ENCODE measurements around the gene EPB41L2.

EPB41L2 gene

GRCh38 chr6:131067521-131067920 lies 4.5 kb upstream of the EPB41L2 start:
- no peak for TF ChIP-seq CTCF (IDR thresholded peaks at IDR 0.05)

GRCh38 chr6:131065824-131066171 lies 2.8 kb upstream of the EPB41L2 start:
- TF ChIP-seq CTCF (IDR thresholded peaks at IDR 0.05) = no peak

- TF ChIP-seq CTCF (IDR thresholded peaks at IDR 0.05) = no peak
Observed at GRCh38 chr6:131065112-131065823, 2.2 kb upstream of the EPB41L2 start.

- no peak for TF ChIP-seq CTCF (IDR thresholded peaks at IDR 0.05)
Observed at GRCh38 chr6:131063764-131064272, 773 bp upstream of the EPB41L2 start.

GRCh38 chr6:131062241-131063027 lies 611 bp downstream of the EPB41L2 start:
- TF ChIP-seq CTCF (IDR thresholded peaks at IDR 0.05) = no peak

GRCh38 chr6:131061751-131062119 lies 1.3 kb downstream of the EPB41L2 start:
- TF ChIP-seq CTCF (IDR thresholded peaks at IDR 0.05) = no peak

- no peak for TF ChIP-seq CTCF (IDR thresholded peaks at IDR 0.05)
Observed at GRCh38 chr6:131061041-131061750, 1.8 kb downstream of the EPB41L2 start.
